PFSK-1 (cell line): Measurements from ENCODE around the gene TEDC2.

Experiments used
- FOXP2 ChIP-seq: optimal IDR thresholded peaks from 2 replicates; pipeline ENCODE3; 2011; ENCODE audit warnings: borderline replicate concordance, control low read depth, inconsistent platforms; ENCODE audit not compliant: insufficient read depth; ENCODE audit errors: extremely low read length, extremely low read depth
- POLR2AphosphoS5 ChIP-seq: IDR thresholded peaks from 2 replicates; pipeline ENCODE4 v1.6.1; 2012; ENCODE audit warnings: low read depth, mild to moderate bottlenecking, control low read depth, low read length, moderate library complexity
- SIN3A ChIP-seq: IDR thresholded peaks from 2 replicates; pipeline ENCODE4 v1.6.1; 2012; ENCODE audit warnings: mild to moderate bottlenecking, low read length, moderate library complexity, borderline replicate concordance; ENCODE audit not compliant: insufficient read depth
- TAF1 ChIP-seq: IDR thresholded peaks from 2 replicates; pipeline ENCODE4 v1.6.1; 2012; ENCODE audit warnings: low read length, control low read depth, borderline replicate concordance; ENCODE audit not compliant: insufficient read depth
- TF ChIP-seq, protein P1 (sequence below), 2 experiments: IDR thresholded peaks; 2 replicates each; pipeline versions ENCODE4 v1.6.1 to v1.8.0; 2011 to 2012; ENCODE audit warnings: low read depth in 2 of 2, low read length in 2 of 2, control low read depth in 1 of 2, inconsistent platforms in 1 of 2, mild to moderate bottlenecking in 1 of 2, moderate library complexity in 1 of 2; ENCODE audit not compliant: insufficient read depth in 1 of 2

The TEDC2 gene

GRCh38 chr16:2490190-2491105 lies 30.5 kb downstream of the TEDC2 start:
- TF ChIP-seq SIN3A (no peak), TAF1 (no peak), POLR2AphosphoS5 (no peak), FOXP2 (no peak)
- TF ChIP-seq, protein P1, sequence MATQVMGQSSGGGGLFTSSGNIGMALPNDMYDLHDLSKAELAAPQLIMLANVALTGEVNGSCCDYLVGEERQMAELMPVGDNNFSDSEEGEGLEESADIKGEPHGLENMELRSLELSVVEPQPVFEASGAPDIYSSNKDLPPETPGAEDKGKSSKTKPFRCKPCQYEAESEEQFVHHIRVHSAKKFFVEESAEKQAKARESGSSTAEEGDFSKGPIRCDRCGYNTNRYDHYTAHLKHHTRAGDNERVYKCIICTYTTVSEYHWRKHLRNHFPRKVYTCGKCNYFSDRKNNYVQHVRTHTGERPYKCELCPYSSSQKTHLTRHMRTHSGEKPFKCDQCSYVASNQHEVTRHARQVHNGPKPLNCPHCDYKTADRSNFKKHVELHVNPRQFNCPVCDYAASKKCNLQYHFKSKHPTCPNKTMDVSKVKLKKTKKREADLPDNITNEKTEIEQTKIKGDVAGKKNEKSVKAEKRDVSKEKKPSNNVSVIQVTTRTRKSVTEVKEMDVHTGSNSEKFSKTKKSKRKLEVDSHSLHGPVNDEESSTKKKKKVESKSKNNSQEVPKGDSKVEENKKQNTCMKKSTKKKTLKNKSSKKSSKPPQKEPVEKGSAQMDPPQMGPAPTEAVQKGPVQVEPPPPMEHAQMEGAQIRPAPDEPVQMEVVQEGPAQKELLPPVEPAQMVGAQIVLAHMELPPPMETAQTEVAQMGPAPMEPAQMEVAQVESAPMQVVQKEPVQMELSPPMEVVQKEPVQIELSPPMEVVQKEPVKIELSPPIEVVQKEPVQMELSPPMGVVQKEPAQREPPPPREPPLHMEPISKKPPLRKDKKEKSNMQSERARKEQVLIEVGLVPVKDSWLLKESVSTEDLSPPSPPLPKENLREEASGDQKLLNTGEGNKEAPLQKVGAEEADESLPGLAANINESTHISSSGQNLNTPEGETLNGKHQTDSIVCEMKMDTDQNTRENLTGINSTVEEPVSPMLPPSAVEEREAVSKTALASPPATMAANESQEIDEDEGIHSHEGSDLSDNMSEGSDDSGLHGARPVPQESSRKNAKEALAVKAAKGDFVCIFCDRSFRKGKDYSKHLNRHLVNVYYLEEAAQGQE (IDR thresholded peaks at IDR 0.05; ENCODE audit: insufficient read depth in 1 of 2, low read depth in 2 of 2, low read length in 2 of 2): no peak

DNA sequence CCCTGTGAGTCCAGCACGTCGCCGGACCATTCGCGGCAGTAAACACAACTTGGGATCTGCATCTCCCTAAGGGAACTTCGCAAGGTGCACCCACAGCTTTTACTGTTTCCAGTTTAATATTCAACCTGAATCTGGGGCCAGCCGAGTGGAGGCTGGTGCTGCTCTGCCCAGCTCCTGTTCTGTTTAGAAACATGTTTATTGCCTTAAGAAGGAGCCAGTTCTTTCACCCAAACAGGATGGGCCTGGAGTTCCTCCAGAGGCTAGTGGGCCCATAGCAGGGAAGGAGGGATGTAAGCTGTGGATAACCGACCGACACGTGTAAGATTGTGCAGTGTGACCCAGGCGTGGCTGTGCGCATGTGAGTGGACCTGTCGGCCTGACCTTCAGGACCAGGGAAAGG lies 32.4 kb downstream of the TEDC2 start:
- TF ChIP-seq TAF1 (no peak), POLR2AphosphoS5 (no peak), SIN3A (no peak), FOXP2 (no peak)
- TF ChIP-seq, protein P1 (IDR thresholded peaks at IDR 0.05; ENCODE audit: insufficient read depth in 1 of 2, low read depth in 2 of 2, low read length in 2 of 2): no peak

DNA sequence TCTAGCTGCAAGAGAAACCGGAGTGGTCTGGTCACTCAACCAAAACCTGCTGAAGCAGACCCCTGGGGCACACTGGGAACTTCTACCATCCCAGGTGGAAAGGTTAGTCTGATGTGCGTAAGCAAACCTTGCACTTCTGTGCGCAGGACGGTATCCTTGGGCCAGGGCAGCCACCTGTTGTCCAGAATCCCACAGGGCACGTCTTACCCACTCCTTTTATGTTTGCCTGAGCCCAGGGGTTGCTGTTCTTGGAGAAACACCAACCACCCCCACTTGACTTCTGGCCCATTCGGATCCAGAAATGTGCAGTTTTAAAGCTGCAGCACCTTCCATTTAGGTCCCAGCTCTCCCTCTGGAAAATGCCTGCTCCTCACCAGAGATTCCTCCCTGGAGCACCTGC lies 33.7 kb downstream of the TEDC2 start:
- no peak for TF ChIP-seq POLR2AphosphoS5
- TF ChIP-seq FOXP2: no peak
- TF ChIP-seq, protein P1 (IDR thresholded peaks at IDR 0.05; ENCODE audit: insufficient read depth in 1 of 2, low read depth in 2 of 2, low read length in 2 of 2): no peak
- TF ChIP-seq SIN3A: no peak
- no peak for TF ChIP-seq TAF1

DNA sequence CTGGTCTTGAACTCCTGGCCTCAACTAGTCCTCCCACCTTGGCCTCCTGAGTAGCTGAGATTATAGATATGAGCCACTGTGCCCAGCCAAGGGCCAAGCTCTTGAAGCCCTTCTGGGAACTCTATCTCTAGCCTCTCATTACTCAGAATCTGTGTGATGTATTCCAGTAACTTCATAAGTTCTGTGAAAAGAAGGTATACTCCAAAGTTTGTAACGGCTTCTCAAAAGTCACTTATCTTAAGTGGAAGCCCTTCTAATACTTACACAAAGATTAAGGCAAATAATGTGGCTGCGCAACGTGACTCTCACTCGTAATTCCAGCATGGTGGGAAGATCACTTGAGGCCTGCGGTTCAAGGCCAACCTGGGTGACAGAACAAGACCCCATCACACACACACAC lies 34.7 kb downstream of the TEDC2 start:
- TF ChIP-seq FOXP2 (no peak), TAF1 (no peak), SIN3A (no peak), POLR2AphosphoS5 (no peak)
- TF ChIP-seq, protein P1 (IDR thresholded peaks at IDR 0.05; ENCODE audit: insufficient read depth in 1 of 2, low read depth in 2 of 2, low read length in 2 of 2): no peak
